ENCODE measurements around the gene RBM17. TPM values are rescaled to one million over a fixed set of nuclear protein-coding genes. Genes with fewer than 3 reads are reported as not detected.
A peak's percentile ranks its signal among the peaks of the same experiment; 100 is the strongest.
"Not testable (repeated sequence)": the region's sequence is repeated elsewhere in the genome, so short reads cannot be mapped to it uniquely, and the experiment has no call there.

The RBM17 gene
- total RNA-seq, 2 experiments from 2014 or later = 337 to 355 TPM

GRCh38 chr10:6123532-6123931 lies 34.7 kb downstream of the RBM17 start:
- Mint-ChIP-seq H3K27me3 (no peaks in the 10 kb centered on the region), H3K9me3 (no peaks in the 10 kb centered on the region), H3K4me3 (no peak overlapping the region), H3K4me1 (peaks cover 29% of the 10 kb centered on the region), H3K27ac (no peak overlapping the region), H3K36me3 (peaks cover 2% of the 10 kb centered on the region)
- DNase-seq = no peak

GRCh38 chr10:6124666-6125065 lies 35.8 kb downstream of the RBM17 start:
- Mint-ChIP-seq H3K9me3 (no peaks in the 10 kb centered on the region), H3K4me3 (no peak overlapping the region), H3K27ac (no peak overlapping the region), H3K36me3 (no peaks in the 10 kb centered on the region), H3K4me1 (peaks cover 34% of the 10 kb centered on the region), H3K27me3 (no peaks in the 10 kb centered on the region)
- no peak for DNase-seq

GRCh38 chr10:6127461-6127860 lies 38.6 kb downstream of the RBM17 start:
- not testable (repeated sequence) for H3K27ac Mint-ChIP-seq, H3K9me3 Mint-ChIP-seq, H3K36me3 Mint-ChIP-seq, H3K27me3 Mint-ChIP-seq, DNase-seq, H3K4me3 Mint-ChIP-seq
- peaks cover 46% of the 10 kb centered on the region for H3K4me1 Mint-ChIP-seq

- Mint-ChIP-seq H3K4me3 (no peak overlapping the region), H3K9me3 (no peaks in the 10 kb centered on the region), H3K4me1 (peaks cover 46% of the 10 kb centered on the region), H3K27me3 (peaks cover 4% of the 10 kb centered on the region), H3K27ac (no peak overlapping the region), H3K36me3 (no peaks in the 10 kb centered on the region)
- DNase-seq = no peak
Measured at GRCh38 chr10:6128087-6128486, 39.3 kb downstream of the RBM17 start.

- Mint-ChIP-seq H3K27me3 (peaks cover 4% of the 10 kb centered on the region), H3K4me3 (no peak overlapping the region), H3K27ac (no peak overlapping the region), H3K36me3 (no peaks in the 10 kb centered on the region), H3K9me3 (no peaks in the 10 kb centered on the region), H3K4me1 (peaks cover 42% of the 10 kb centered on the region)
- no peak for DNase-seq
Measured at GRCh38 chr10:6128591-6129251, 39.9 kb downstream of the RBM17 start.

- Mint-ChIP-seq H3K36me3 (no peaks in the 10 kb centered on the region), H3K27ac (peak overlapping the region; percentile 25), H3K27me3 (peaks cover 8% of the 10 kb centered on the region), H3K4me1 (peaks cover 48% of the 10 kb centered on the region), H3K4me3 (no peak overlapping the region), H3K9me3 (no peaks in the 10 kb centered on the region)
- no peak for DNase-seq
Measured at GRCh38 chr10:6130848-6131470, 42.1 kb downstream of the RBM17 start.

- Mint-ChIP-seq H3K27me3 (peaks cover 8% of the 10 kb centered on the region), H3K4me3 (no peak overlapping the region), H3K36me3 (no peaks in the 10 kb centered on the region), H3K4me1 (peaks cover 49% of the 10 kb centered on the region), H3K27ac (no peak overlapping the region), H3K9me3 (no peaks in the 10 kb centered on the region)
- DNase-seq = no peak
Measured at GRCh38 chr10:6133331-6134098, 44.7 kb downstream of the RBM17 start.

GRCh38 chr10:6134099-6134823 lies 45.4 kb downstream of the RBM17 start:
- Mint-ChIP-seq H3K4me3 (no peak overlapping the region), H3K27ac (no peak overlapping the region), H3K27me3 (peaks cover 8% of the 10 kb centered on the region), H3K36me3 (no peaks in the 10 kb centered on the region), H3K9me3 (no peaks in the 10 kb centered on the region), H3K4me1 (peaks cover 48% of the 10 kb centered on the region)
- DNase-seq = no peak

- H3K4me3 Mint-ChIP-seq = no peak overlapping the region
- no peak for DNase-seq
- H3K4me1 Mint-ChIP-seq = peaks cover 46% of the 10 kb centered on the region
- peaks cover 7% of the 10 kb centered on the region for H3K27me3 Mint-ChIP-seq
- no peaks in the 10 kb centered on the region for H3K9me3 Mint-ChIP-seq
- H3K27ac Mint-ChIP-seq = peak overlapping the region; percentile 66
- H3K36me3 Mint-ChIP-seq = no peaks in the 10 kb centered on the region
Measured at GRCh38 chr10:6135039-6135438, 46.2 kb downstream of the RBM17 start.

- peak overlapping the region; percentile 95 for H3K27ac Mint-ChIP-seq
- peaks cover 4% of the 10 kb centered on the region for H3K27me3 Mint-ChIP-seq
- no peaks in the 10 kb centered on the region for H3K36me3 Mint-ChIP-seq
- peak overlapping the region; percentile 69 for H3K4me3 Mint-ChIP-seq
- peaks cover 47% of the 10 kb centered on the region for H3K4me1 Mint-ChIP-seq
- no peaks in the 10 kb centered on the region for H3K9me3 Mint-ChIP-seq
- DNase-seq = no peak
Measured at GRCh38 chr10:6135589-6136168, 46.8 kb downstream of the RBM17 start.

GRCh38 chr10:6136215-6137201 lies 47.7 kb downstream of the RBM17 start:
- peaks cover 4% of the 10 kb centered on the region for H3K27me3 Mint-ChIP-seq
- H3K9me3 Mint-ChIP-seq = no peaks in the 10 kb centered on the region
- H3K36me3 Mint-ChIP-seq = no peaks in the 10 kb centered on the region
- DNase-seq = peak; percentile 81
- peak overlapping the region; percentile 95 for H3K27ac Mint-ChIP-seq
- peak overlapping the region; percentile 69 for H3K4me3 Mint-ChIP-seq
- peaks cover 52% of the 10 kb centered on the region for H3K4me1 Mint-ChIP-seq

GRCh38 chr10:6138456-6138855 lies 49.6 kb downstream of the RBM17 start:
- peaks cover 4% of the 10 kb centered on the region for H3K27me3 Mint-ChIP-seq
- no peak overlapping the region for H3K27ac Mint-ChIP-seq
- no peak for DNase-seq
- peaks cover 67% of the 10 kb centered on the region for H3K4me1 Mint-ChIP-seq
- no peaks in the 10 kb centered on the region for H3K36me3 Mint-ChIP-seq
- H3K9me3 Mint-ChIP-seq = no peaks in the 10 kb centered on the region
- H3K4me3 Mint-ChIP-seq = no peak overlapping the region

GRCh38 chr10:6139470-6139869 lies 50.6 kb downstream of the RBM17 start:
- Mint-ChIP-seq H3K36me3 (no peaks in the 10 kb centered on the region), H3K27ac (no peak overlapping the region), H3K4me3 (no peak overlapping the region), H3K4me1 (peaks cover 73% of the 10 kb centered on the region), H3K9me3 (no peaks in the 10 kb centered on the region), H3K27me3 (peaks cover 4% of the 10 kb centered on the region)
- DNase-seq = no peak
